Muscle of arm (tissue), 12 donors: Measurements from ENCODE around the gene FUT8. TPM values are rescaled to one million over a fixed set of nuclear protein-coding genes. Genes with fewer than 3 reads are reported as not detected.
"Not testable (repeated sequence)": the region's sequence is repeated elsewhere in the genome, so short reads cannot be mapped to it uniquely, and the experiment has no call there.

ENCODE experiments used
- DNase-seq: peaks from one replicate; pipeline ENCODE4 v3.0.0-alpha.2; 2013
- polyA plus RNA-seq, 12 donors: library from polyadenylated mRNA; unstranded; fragments of 120-200 nt; gene quantifications; one replicate each; pipeline ENCODE4 v1.2.1, GENCODE V29; 2013; ENCODE audit not compliant: insufficient read length in 12 of 12

FUT8 gene
- polyA plus RNA-seq, 12 donors, result 12.2 to 23.8 (median 14.3) TPM; not detected in 1

- DNase-seq, result no peak
Observed at GRCh38 chr14:65704850-65705249, 292.3 kb downstream of the FUT8 start.

GRCh38 chr14:65709576-65709975 lies 297.0 kb downstream of the FUT8 start:
- DNase-seq, result no peak

GRCh38 chr14:65716813-65717212 lies 304.3 kb downstream of the FUT8 start:
- not testable (repeated sequence) for DNase-seq

DNA sequence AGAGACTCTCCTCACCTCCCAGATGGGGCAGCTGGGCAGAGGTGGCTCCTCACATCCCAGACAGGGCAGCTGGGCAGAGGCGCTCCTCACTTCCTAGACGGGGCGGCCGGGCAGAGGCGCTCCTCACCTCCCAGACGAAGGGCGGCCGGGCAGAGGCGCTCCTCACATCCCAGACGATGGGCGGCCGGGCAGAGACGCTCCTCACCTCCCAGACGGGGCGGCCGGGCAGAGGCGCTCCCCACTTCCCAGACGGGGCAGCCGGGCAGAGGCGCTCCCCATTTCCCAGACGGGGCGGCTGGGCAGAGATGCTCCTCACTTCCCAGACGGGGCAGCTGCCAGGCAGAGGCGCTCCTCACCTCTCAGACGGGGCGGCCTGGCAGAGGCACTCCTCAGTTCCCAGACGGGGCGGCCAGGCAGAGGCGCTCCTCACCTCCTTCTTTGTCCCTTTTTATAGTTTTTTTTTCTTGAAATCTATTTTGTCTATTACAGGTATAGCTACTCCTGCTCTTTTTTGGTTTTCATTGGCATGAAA lies 304.9 kb downstream of the FUT8 start:
- DNase-seq, result not testable (repeated sequence)

DNA sequence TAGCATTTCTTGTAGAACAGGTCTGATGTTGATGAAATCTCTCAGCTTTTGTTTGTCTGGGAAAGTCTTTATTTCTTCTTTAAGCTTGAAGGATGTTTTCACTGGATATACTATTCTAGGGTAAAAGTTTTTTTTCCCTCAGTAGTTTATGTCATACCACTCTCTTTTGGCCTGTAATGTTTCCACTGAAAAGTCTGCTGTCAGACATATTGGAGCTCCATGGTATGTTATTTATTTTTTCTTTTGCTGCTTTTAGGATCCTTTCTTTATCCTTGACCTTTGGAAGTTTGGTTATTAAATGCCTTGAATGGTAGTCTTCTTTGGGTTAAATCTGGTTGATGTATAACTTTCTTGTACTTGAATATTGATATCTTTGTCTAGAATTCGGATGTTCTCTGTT lies 306.1 kb downstream of the FUT8 start:
- no peak for DNase-seq

- DNase-seq, result no peak
Observed at GRCh38 chr14:65720171-65720570, 307.6 kb downstream of the FUT8 start.

GRCh38 chr14:65720743-65721142 lies 308.2 kb downstream of the FUT8 start:
- DNase-seq, result no peak

DNA sequence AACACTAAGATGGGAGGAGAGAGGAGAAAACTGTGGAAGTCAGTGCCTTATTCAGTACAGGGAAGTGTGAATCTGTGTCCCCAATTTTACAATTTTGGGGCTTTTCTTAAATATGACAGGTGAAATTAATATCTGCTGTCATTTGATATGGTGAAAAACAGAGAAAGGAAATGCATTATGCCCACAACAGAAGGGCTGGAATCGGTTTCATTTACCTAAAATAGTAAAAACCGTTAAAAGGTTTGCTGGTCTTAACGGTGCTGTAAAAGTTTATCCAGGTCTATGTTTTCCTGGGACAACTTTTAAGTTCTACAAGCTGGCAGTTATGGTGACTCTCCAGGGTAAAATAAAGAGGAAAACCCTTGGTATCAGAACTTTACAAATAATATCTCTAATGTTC lies 310.8 kb downstream of the FUT8 start:
- DNase-seq, result no peak

GRCh38 chr14:65728604-65729003 lies 316.1 kb downstream of the FUT8 start:
- no peak for DNase-seq

GRCh38 chr14:65729566-65729965 lies 317.0 kb downstream of the FUT8 start:
- no peak for DNase-seq

DNA sequence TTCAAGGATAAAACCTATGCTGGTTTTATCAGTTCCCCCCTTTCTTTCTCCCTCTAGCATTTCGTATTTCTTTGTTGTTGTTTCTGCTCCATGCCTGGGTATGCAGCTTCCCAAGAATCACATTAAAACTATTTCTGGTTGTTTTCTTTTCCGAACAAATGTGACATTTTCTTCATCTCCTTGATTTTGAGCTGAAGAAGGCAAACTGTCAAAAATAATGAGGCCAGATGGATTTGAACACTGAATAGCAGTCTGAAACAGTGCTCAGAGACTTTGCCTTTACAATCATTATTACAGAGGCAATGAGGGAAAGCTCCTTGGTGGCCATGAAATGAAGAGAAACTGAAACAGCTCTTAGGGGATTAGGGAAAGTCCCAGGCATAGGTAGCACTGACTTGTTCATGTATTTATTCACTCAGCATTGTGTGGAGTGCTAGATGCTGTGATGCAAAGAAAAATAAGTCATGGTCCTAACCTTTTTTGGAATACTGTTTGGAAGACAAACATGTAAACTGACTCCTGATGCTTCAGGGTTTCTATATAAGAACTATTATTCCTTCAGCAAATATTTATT lies 319.5 kb downstream of the FUT8 start:
- DNase-seq, result no peak

DNA sequence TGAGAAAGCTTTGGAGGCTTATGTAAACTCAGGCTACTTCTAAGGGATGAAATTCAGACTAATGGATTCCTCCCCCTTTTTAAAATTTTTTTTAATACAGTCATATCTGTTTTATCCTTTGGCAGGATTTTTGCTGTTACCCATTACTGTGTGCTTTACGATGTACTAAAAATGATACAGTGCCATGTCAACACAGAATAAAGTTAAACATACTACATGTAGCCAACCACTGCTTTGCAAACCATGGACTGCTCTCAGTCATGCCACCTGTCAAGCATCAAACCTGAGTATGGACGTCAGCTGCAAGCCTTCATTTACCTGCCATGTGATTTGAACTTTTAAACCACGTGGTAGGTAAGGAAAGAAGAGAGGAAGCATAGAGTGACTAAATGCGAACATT lies 325.8 kb downstream of the FUT8 start:
- no peak for DNase-seq

- DNase-seq, result no peak
Observed at GRCh38 chr14:65745396-65746190, 333.1 kb downstream of the FUT8 start.

GRCh38 chr14:65748796-65749195 lies 336.3 kb downstream of the FUT8 start:
- no peak for DNase-seq

- DNase-seq, result no peak
Observed at GRCh38 chr14:65749287-65749686, 336.8 kb downstream of the FUT8 start.

DNA sequence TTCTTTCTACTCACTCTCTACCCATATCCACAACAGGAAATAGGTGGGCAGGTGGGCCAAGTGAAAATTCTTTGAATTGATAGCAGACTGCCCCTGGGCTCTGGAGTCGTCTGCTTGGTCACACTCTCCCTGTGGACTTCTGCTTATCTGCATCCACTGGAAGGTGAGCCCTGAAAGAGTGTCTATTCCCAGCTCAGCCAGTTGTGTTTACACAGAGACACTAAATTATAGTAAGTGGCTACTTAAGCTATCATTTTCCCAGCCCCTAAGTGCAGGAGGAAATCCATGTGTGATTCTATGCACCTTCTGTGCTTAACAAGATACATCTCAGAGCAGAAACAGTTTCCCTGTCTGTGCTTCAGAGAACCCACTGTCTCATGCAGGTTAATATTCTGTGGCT lies 338.4 kb downstream of the FUT8 start:
- no peak for DNase-seq

GRCh38 chr14:65751510-65751909 lies 339.0 kb downstream of the FUT8 start:
- DNase-seq, result no peak

DNA sequence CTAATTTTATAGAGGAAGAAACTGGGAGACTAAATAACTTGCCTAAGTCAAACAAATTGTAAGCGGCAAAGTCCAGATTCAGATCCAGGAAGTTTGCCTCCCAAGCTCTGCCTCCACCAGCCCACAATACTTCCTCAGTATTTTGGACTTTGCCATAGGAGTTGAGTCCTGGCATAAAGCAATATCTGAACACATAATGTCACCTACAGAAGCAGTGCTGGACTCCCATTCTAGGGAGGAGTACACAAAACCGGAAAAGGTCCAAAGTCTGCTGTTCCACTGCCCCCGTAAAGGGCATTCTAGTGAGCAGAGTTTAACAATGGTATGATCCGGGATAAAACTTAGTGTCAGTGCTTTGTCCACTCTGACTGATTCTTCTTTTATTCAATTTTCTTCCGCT lies 340.5 kb downstream of the FUT8 start:
- no peak for DNase-seq

- no peak for DNase-seq
Observed at GRCh38 chr14:65755331-65755730, 342.8 kb downstream of the FUT8 start.

DNA sequence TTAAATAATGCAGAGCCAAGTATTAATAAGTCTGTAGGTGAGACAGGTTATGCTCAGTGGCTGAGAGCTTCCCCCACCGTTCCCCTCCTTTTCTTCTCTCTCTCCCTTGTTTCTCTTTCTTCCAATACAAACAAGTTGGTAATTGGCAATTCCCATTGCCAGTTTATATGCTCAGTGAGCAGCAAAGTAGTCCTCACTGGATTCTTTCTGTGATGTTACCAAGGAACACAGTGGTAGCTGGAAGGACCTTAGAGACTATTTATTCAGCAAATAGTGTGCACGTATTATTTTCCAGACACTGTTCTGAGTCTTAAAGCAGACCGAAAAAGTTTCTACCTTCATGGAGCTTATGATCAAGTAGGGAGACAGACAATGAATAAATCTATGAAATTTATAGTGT lies 344.4 kb downstream of the FUT8 start:
- DNase-seq, result no peak

- no peak for DNase-seq
Observed at GRCh38 chr14:65769151-65769550, 356.6 kb downstream of the FUT8 start.

DNA sequence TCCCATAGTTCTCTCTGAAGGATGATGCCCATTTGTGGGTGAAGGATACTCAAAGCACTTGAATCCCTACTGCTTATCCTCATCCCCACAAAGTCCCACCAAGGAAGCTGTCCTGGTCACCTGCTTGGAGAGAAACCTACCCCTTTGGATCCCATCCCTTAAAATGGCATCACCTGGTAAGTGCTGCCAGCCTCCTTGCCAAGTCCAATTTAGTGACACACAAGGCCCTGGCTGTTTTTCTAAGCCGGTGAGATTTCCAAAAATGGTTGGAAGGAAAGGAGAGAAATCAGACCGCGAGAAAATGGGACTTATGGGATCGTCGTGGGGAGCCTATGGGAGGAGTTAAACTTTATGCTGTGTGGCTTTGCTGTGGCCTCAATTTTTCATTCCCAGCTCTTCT lies 358.2 kb downstream of the FUT8 start:
- no peak for DNase-seq

GRCh38 chr14:65771271-65771670 lies 358.7 kb downstream of the FUT8 start:
- DNase-seq, result no peak

DNA sequence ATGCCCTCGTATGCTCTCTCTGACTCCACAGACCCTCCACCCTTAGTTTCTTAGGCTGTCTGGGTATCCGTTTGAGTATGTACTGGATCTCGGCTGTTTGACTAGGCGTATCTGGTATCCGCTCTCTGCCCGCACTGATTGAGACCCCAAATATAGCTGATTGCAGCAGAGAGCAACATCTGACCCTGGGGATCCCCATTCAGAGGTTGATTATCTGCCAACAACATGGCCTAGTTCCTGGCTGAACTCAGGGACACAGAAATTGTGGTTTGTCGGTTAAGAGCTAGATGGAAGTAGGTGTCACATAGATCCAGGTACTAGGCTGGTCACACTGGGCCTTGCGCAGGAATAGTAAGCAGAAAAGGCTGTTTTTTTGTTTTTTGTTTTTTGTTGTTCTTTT lies 359.9 kb downstream of the FUT8 start:
- DNase-seq, result no peak
